NCI-H128 (cell line): ENCODE data around the gene S100A12.

ENCODE experiments used
- DNase-seq: peaks from one replicate; lab custom pipeline; 2025; ENCODE audit not compliant: unreplicated experiment; lab: John Stamatoyannopoulos, UW

Gene S100A12

GRCh38 chr1:153370146-153370545, 5.3 kb downstream of the S100A12 start:
- no peak for DNase-seq

GRCh38 chr1:153368495-153368894, 6.9 kb downstream of the S100A12 start:
- DNase-seq, result no peak

- DNase-seq, result no peak
These were observed 8.3 kb downstream of the S100A12 start for GRCh38 chr1:153367090-153367489.

DNA sequence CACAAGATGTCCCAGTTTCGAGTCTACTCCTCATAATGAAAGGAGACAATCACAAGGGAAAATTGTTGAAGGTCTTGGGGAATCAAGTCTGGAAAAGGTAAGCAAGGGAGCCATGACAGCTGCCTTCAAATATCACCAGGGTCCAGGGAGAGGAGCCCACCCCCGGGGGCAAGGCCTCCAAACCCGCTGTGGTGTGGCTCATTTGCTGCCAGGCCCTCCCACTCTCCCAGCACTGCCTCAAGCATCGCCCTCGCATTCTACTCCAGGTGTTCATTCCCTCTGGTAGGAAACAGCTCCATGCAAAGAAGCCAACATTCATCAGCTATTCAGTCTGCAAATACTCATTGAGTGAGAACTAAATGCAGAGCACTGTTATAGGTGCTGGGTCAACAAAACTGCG, 9.2 kb downstream of the S100A12 start:
- DNase-seq, result no peak

DNA sequence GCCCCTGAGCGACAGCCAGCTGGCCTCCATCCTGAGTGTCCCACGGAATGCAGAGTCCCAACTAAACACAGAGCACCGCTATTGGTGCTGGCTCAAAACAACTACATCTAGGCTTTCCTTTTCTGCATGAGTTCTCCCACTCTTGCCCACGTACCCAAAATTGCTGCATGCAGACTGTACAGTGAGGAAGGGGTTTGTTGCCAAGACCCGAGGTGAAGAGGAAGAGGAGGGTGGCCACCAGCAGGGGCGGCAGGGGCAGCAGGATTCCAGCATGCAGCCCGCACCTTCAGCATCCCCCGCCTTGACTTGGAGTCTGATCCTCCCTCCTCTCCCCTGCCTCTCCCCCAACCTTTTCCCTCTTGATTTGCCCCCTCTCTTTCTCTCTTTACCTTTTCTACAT, 9.7 kb downstream of the S100A12 start:
- DNase-seq, result no peak

DNA sequence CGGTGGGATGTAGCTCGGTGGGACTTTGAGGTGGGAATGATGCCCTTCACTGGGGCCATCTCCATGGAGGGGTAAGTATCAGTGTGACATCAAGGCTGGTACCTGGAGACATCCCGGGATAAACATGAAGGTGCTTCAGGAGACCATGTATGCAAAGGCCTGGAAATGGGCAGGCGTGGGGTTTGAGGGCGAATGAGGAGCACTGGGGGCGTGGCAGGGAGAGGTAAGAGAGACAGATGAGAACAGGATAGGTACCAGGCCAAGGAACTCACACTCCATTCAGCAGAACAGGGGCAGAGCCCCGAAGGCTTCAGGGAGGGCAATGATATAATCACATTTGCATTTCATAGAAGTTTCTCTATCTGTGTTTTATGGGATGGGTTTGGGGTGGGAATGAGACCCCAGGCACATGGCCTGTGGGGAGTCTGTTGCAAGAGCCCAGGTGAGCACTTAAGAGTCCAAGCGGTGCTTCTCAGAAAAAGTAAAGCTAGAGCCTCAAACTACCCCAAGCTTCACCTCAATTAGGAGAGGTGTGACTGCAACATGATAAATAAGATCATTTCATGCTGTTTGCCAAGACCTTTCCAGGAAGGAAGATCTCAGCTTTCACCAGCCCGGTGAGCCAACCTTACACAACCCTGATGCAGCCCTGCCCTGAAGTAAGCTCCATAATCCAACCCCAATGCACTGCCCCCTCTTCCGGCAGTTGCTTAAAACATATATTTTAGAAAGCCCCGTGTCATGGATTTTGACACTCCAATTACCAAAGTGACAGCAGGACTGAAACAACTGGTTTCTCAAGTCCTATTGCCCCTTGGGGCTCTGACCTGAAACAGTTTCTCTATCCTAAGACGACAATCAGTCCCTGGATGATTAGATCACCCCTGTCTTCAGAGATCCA, 10.4 kb downstream of the S100A12 start:
- no peak for DNase-seq

GRCh38 chr1:153364156-153364555, 11.3 kb downstream of the S100A12 start:
- no peak for DNase-seq

DNA sequence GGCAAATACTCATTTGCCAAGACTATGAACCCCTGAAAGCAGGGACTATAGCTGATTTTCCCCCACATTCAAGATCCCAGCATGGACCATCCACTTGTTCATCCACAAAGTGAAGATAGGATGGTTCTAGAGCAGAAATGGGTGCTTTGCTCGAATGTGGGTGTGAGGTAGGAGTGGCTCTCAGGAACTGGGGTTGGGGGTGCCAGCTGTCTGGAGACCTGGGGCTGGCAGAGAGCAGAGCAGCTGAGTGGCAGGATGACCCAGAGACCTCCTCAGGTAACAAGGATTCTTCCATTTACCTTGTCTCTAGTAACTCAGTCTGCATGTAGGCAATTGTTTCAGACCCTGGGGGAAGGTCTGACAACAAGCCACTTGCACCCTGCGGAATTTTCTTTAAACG, 11.8 kb downstream of the S100A12 start:
- DNase-seq, result no peak

DNA sequence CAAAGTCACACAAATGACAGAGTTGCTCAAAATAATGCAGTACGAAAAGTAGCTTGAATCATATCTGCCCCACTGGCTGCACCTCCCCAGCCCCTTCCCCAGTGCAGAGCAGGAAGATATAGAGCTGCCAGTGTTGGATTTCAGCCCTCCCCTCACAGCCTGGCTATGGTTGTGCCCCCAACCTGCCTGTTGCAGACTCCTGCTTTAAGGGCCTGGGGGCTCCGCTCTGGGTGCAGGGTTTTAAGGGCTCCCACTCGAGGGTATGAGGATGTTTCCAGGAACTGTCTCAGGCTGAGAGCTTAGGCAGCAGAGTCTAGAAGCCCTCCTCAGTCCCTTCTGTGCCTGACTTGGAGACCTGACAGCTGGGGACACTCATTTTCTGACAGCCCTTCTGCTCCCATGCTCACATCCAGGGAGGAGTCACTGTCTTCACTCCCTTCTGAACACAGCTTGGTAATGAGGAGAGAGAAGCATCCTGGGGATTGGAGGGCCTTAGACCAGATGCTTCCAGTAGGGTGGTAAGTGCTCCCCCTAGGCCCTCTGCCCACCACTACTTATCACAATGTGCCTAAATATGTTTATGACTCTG, 13.1 kb downstream of the S100A12 start:
- DNase-seq, result no peak

DNA sequence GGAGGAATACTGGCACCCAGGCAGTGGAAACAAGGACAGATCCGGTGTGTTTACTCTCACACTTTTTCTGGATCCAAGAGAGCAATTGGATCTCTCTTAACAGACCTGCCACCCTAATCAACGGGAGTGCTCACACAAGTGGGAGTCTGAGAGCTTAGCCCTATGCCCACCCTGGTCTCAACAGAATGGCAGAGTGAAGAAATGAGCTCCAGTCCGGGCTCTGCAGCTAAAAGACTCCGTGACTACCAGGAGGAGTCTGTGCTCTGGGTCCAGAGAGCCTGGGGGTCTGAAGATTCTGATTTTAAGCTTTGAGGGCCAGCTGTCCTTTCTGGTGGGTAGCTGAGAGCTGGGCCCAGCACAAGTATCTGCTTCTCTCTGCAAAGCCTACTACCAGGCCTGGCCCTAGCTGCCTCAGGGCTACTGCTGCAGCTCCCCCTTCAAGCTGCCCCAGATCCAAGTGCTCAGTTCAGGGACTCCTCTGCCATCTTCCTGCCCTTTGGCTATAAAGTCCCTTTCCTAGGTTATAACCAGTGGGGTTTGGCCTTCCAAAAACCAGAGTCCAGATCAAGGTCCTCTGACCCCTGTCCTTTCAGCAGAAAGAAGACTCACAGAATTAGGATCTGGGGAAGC, 13.8 kb downstream of the S100A12 start:
- DNase-seq, result no peak

DNA sequence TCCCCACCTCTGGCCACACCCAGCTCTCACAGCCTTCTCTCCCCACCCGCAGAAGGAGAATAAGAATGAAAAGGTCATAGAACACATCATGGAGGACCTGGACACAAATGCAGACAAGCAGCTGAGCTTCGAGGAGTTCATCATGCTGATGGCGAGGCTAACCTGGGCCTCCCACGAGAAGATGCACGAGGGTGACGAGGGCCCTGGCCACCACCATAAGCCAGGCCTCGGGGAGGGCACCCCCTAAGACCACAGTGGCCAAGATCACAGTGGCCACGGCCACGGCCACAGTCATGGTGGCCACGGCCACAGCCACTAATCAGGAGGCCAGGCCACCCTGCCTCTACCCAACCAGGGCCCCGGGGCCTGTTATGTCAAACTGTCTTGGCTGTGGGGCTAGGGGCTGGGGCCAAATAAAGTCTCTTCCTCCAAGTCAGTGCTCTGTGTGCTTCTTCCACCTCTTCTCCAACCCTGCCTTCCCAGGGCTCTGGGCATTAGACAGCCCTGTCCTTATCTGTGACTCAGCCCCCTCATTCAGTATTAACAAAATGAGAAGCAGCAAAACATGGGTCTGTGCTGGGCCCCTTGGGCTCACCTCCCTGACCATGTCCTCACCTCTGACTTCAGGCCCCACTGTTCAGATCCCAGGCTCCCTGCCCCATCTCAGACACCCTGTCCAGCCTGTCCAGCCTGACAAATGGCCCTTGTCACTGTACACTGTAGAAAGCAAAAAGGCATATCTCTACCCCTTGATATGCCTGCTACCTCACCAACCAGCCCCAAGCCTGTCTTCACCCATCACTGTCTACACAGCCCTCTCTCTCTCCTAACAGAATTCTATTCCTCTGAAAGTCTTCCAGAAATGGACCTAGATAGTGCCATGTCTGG, 14.6 kb downstream of the S100A12 start:
- no peak for DNase-seq

GRCh38 chr1:153360190-153360589, 15.2 kb downstream of the S100A12 start:
- no peak for DNase-seq

DNA sequence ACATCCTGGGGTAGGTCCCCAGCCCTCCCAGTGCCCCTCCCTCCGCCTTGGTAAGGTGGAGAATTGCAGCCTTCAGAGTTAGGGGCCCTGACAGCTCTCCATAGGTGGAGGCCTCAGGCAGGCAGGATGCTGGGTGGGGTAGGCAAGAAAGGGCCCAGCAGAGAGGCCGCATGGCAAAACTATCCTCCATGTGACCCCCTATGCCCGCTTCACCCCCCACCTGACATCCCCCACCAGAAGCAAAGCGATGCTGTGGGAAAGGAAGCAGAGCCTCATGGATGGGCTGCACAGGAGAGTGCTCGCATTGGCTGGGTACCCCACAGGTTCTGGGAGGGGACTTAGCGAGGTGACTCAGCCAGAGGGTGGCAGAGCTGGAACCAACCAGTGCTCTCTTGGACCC, 16.2 kb downstream of the S100A12 start:
- no peak for DNase-seq

- no peak for DNase-seq
These were observed 16.8 kb downstream of the S100A12 start for GRCh38 chr1:153358691-153358975.

DNA sequence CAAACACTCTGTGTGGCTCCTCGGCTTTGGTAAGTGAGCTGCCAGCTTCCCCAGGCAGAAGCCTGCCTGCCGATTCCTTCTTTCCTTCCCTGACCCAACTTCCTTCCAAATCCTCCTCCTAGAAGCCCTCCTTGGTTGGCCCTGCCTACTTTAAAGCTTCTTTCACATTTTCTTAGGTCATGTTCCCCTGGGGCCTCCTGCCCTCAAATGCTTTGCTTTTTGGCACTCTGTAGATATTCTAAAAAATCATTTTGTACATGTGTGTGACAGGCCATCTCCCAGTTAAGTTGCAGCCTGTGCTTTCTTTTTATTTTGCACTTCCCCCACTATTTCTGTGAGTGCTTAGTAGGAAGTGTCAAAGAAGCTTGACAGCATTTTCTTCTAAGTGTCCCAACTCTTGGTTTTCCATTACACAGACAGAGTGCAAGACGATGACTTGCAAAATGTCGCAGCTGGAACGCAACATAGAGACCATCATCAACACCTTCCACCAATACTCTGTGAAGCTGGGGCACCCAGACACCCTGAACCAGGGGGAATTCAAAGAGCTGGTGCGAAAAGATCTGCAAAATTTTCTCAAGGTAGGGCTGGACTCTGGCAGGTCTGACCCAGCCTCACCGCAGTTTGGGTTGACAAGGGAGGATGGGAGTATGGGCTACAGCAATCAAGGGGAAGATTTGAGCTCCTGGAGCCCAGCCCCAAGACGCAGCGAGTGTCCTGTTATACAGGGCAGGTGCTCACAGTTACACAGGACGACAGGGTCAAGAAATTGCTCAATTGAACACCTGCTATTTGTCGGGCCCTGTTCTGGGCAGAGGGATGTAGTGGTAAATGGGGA, 17.3 kb downstream of the S100A12 start, which contains the start of gene S100A9:
S100A9 (plus strand) TSS at position 2 of the 838 bp plus-strand sequence; CDS start at position 432, 430 bp downstream.
- DNase-seq, result no peak

DNA sequence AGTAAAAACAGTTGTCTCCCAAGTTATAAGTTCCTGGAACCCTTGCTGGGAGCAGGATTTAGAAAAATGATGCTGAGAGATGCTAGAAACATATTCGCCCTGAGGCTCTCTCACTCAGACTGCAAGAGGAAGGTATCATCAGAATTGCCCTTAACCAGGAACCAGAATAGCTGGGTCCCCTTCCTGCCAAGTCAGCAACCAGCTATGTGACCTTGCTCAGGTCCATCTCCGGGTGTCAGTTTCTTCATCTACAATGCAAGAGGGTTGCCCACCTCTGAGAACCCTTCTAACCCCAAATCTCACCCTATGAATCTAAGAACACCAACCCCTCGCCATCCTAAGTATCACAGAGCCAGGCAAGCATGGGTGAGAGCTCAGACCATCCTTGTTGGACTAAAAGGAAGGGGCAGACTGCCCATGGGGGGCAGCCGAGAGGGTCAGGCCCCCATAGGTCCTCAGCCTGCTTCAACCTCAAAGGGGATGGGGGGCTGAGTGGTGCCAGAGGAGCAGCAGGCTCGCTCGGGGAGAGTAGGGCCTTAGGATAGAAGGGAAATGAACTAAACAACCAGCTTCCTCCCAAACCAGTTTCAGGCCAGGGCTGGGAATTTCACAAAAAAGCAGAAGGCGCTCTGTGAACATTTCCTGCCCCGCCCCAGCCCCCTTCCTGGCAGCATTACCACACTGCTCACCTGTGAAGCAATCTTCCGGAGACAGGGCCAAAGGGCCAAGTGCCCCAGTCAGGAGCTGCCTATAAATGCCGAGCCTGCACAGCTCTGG, 18.2 kb downstream of the S100A12 start:
- DNase-seq, result no peak

DNA sequence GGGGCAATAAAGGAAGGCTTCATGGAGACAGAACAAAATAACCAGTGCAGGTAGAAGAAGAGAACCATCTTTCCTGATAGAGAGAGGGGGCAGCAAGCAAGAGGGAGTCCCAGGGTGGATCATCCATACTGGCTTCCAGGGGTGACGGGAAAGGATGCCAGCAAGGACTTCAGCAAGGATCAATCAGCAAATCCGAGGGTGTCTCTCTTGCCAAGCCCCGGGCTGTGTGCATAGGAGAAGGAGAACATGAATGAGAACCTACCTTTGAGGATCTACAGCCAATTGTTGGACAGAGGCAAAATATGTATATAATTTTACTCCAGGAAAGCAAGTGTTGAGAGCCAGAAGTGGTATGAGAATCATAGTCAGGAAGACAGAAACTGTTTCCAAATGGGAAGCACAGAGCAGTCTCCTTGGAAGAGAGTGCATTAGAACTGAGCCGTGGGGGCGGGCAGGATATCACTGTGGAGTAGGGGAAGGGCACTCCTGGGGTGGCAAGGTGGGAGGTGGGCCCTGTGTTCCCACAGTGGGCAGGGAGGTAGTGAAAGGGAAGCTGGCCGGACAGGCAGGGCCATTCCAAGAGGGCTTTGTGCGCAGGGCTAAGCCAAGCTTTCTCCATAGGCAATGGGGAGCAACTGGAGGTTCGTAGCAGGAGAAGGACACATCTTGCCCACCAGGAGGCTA, 18.9 kb downstream of the S100A12 start:
- no peak for DNase-seq

DNA sequence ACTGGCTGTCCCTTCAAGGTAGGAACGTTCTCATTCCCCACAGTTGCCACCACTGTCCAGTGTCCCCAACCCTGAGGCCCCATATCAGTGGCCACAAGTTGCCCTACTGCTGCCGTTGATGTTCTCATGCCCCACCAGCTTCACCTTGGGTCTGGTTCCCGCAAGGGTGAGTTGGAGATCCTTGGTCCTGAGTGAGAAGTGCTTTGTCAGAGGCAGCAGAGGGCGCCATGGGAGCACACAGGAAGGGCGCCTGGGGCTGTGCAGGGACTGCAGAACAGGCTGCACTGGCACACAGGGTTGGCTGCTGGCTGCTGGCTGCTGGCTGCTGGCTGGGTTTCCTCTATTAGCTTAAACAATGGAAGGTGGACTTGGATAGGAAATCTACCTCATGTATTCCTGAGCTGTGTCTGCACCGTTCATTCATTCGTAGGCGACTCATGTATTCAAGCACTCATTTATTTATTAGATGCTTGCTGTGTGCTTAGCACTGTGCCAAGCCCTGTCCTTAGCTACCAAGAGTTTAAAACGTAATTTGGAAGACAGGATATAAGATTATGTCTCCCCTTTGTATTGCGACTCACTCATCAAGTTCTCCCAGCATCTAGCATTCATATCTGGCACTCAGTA, 19.9 kb downstream of the S100A12 start:
- DNase-seq, result peak; percentile 34
